ENCODE data around the gene ARHGAP4. TPM values are rescaled to one million over a fixed set of nuclear protein-coding genes. Genes with fewer than 3 reads are reported as not detected.

ARHGAP4 gene
- polyA plus RNA-seq, 1 experiment, result 0.12 TPM

DNA sequence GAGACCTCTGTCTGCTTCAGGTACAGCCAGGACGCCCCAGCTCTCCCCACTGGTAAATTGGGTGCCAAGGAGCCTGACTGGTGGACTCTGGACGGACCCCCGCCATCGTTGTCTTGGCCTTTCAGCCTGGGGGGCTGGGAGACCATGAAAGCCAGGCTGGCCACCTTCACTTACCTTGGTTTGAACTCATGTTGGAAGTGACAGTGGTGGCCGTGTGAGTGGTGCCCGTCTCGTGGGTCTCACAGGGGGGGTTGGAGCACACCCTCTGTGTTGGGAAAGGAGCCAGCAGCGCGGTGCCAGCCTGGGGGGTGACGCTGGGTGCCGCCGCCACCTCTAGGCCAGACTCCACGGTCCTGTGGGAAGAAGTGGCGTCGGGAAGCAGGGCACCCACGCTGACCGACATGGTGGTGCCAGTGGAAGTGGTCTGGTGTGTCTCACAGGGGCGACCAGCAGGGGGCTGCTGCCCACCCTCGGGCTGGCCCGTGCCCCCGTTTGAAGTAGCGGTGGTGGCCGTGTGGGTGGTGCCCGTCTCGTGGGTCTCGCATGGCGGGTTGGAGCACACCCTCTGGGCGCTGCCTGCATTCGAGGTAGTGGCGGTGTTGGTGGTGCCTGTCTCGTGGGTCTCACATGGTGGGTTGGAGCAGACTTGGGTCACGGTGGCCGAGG, 28.0 kb upstream of the ARHGAP4 start:
- POLR2A ChIA-PET, result no interaction called here
- CTCF ChIA-PET, result no interaction called here

DNA sequence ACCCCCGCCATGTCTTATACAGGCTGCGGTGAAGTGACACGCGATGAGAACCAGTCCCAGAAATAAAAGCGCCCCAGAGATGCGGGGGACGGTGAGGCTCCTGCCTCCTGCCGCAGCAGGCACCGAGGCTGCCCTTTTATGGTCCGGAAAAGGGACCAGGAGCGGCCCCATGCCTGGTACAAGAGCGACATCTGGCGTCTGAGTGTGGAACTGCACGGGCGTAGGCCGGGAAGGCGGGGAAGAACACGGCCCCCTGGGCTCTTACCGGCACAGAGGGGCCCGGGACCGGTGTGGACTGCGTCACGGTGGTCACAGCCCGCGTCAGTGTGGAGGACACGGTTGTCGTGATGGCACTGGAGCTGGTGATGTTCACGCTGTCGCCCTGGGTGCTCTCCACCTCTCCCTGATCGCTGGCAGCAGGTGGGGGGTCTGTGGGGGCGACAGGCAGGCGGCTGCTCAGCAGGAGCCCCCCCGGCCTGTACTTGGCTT, 27.3 kb upstream of the ARHGAP4 start:
- DNase-seq (ENCODE audit: low read depth, low spot score), result no peak
- H3K27me3 ChIP-seq (ENCODE audit: control insufficient read depth, insufficient read depth, low read length), result no peaks in the 10 kb centered on the region
- ChIA-PET POLR2A (no interaction called here), CTCF (no interaction called here)
- no peaks in the 10 kb centered on the region; the same call in 1 of the 2 replicates for H3K9me3 ChIP-seq (ENCODE audit: control insufficient read depth, insufficient read depth, low read length)
- no peak overlapping the region for H3K4me3 ChIP-seq (ENCODE audit: low read depth, low read length)
- peak overlapping the region; percentile 52 for H3K27ac ChIP-seq (ENCODE audit: low read depth, low read length)
- TF ChIP-seq, protein P1, sequence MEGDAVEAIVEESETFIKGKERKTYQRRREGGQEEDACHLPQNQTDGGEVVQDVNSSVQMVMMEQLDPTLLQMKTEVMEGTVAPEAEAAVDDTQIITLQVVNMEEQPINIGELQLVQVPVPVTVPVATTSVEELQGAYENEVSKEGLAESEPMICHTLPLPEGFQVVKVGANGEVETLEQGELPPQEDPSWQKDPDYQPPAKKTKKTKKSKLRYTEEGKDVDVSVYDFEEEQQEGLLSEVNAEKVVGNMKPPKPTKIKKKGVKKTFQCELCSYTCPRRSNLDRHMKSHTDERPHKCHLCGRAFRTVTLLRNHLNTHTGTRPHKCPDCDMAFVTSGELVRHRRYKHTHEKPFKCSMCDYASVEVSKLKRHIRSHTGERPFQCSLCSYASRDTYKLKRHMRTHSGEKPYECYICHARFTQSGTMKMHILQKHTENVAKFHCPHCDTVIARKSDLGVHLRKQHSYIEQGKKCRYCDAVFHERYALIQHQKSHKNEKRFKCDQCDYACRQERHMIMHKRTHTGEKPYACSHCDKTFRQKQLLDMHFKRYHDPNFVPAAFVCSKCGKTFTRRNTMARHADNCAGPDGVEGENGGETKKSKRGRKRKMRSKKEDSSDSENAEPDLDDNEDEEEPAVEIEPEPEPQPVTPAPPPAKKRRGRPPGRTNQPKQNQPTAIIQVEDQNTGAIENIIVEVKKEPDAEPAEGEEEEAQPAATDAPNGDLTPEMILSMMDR (IDR thresholded peaks at IDR 0.05; ENCODE audit: low read depth, low read length), result peak; percentile 84

More for the DNA sequence above, 28.0 kb upstream of the ARHGAP4 start:
- no peak overlapping the region for H3K27ac ChIP-seq (ENCODE audit: low read depth, low read length)
- no peaks in the 10 kb centered on the region; the same call in 1 of the 2 replicates for H3K9me3 ChIP-seq (ENCODE audit: control insufficient read depth, insufficient read depth, low read length)
- H3K27me3 ChIP-seq (ENCODE audit: control insufficient read depth, insufficient read depth, low read length), result no peaks in the 10 kb centered on the region
- no peak overlapping the region for H3K4me3 ChIP-seq (ENCODE audit: low read depth, low read length)
- TF ChIP-seq, protein P1 (IDR thresholded peaks at IDR 0.05; ENCODE audit: low read depth, low read length), result no peak
- no peak for DNase-seq (ENCODE audit: low read depth, low spot score)

DNA sequence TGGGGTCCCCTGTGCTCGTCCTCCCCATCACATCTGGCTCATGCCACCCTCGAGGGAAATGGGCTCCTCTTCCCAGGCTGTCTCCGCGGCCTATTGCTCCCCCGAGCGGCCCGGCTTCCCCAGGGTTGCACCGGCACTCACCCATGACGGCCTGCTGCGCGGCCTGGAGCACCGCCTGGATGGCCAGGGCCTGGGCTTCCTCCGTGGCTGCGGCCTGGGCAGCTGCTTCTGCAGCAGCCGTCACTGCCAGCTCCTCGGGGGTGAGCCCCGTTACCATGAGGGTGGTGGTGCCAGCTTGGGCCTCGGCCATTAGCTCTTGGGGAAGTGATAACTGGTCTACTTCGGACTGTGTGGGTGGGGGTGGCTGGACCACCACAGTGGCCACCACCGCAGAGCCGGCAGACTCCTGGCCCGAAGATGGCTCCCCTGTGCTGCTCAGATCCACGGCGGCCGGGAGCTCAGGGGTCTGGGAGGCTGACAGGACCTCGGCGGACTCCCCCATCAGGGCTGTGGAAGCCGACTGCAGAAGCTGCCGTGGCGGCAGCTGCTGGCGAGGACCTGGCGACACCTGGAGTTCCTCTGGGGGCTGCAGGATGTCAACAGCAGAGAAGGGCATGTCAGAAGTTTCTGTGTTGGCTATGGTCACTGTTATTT, 26.4 kb upstream of the ARHGAP4 start:
- no peak for DNase-seq (ENCODE audit: low read depth, low spot score)
- POLR2A ChIA-PET, result no interaction called here
- H3K27ac ChIP-seq (ENCODE audit: low read depth, low read length), result peak overlapping the region; percentile 52
- H3K4me3 ChIP-seq (ENCODE audit: low read depth, low read length), result no peak overlapping the region
- H3K9me3 ChIP-seq (ENCODE audit: control insufficient read depth, insufficient read depth, low read length), result no peaks in the 10 kb centered on the region; the same call in 1 of the 2 replicates
- CTCF ChIA-PET, result interaction anchor here (0.6 to 1.8 kb wide), 3 partner anchors 189 to 197 kb away, joined by 3 to 9 read pairs (median 8); no protein-coding TSS in a partner anchor
- TF ChIP-seq, protein P1 (IDR thresholded peaks at IDR 0.05; ENCODE audit: low read depth, low read length), result no peak
- H3K27me3 ChIP-seq (ENCODE audit: control insufficient read depth, insufficient read depth, low read length), result no peaks in the 10 kb centered on the region

DNA sequence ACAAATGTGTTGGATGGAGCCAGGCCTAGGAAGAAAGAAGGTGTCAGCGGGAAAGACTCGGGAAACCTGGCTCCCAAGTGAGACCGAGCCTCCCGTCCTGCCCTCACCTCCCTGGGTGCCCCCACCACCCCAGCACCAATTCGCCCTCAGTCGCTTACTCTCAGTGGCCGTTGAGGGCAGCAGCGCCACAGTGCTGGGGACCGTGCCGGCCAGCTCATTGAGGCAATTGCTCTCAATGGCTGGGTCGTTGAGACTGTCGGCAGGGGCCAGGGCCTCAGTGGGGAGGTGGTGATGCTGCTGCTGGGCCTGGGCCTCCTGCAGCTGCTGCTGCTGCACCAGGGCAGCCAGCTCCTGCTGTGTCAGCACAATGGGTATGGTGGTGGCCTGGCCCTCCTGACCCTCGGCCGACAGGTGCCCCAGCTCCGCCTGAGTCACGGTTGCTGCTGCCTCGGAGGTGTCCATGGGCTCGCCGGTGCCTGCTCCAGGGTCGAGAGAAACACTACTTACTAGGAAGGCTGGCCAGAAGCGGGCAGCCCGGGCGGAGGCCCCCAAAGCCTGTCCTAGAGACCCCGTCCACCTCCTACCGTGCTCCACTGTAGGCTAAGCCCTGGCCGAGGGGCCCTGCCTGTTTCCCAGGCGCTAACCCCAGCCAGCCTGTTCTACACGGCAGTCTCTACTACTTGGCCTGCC, 25.8 kb upstream of the ARHGAP4 start:
- no peak for DNase-seq (ENCODE audit: low read depth, low spot score)
- H3K27ac ChIP-seq (ENCODE audit: low read depth, low read length), result no peak overlapping the region
- H3K27me3 ChIP-seq (ENCODE audit: control insufficient read depth, insufficient read depth, low read length), result no peaks in the 10 kb centered on the region
- POLR2A ChIA-PET, result no interaction called here
- CTCF ChIA-PET, result interaction anchor here (1.0 to 1.9 kb wide), 3 partner anchors 15 to 192 kb away, joined by 3 to 9 read pairs (median 6); no protein-coding TSS in a partner anchor
- TF ChIP-seq, protein P1 (IDR thresholded peaks at IDR 0.05; ENCODE audit: low read depth, low read length), result no peak
- no peaks in the 10 kb centered on the region; the same call in 1 of the 2 replicates for H3K9me3 ChIP-seq (ENCODE audit: control insufficient read depth, insufficient read depth, low read length)
- no peak overlapping the region for H3K4me3 ChIP-seq (ENCODE audit: low read depth, low read length)

Data from AG04450 (cell line).